Neural progenitor cell (in vitro differentiated cells): ENCODE results near the gene AADACL4. TPM values are rescaled to one million over a fixed set of nuclear protein-coding genes. Genes with fewer than 3 reads are reported as not detected.

Source experiments
- small RNA-seq: library from RNA; depleted of rRNA; stranded (forward); fragments of <200 nt; gene quantifications from one replicate; pipeline ENCODE3, GENCODE V24; 2015
- total RNA-seq: library from RNA; depleted of rRNA; stranded (reverse); fragments of >200 nt; gene quantifications from 2 replicates; pipeline ENCODE4 v1.2.3, GENCODE V29; 2015; ENCODE audit warnings: low replicate concordance

Gene AADACL4
- total RNA-seq, 1 donor from 2014 or later = not detected

Small RNA genes lying within 50 kb of the gene (small RNA-seq; reads per million reads assigned to genes)
- not detected for gene AC244670.1

Other genes with a start within 250 kb of the AADACL4 start
- 2.5 and 4.3 TPM in 2 replicates for gene DHRS3, start 25.9 kb upstream of the AADACL4 start, total RNA-seq
- not detected in 2 replicates for gene AADACL3, start 72.0 kb downstream of the AADACL4 start, total RNA-seq
- not detected in 2 replicates for gene CFAP107, start 102.1 kb downstream of the AADACL4 start, total RNA-seq
- gene PRAMEF12, start 129.7 kb downstream of the AADACL4 start, total RNA-seq = not detected in 2 replicates
- not detected in 2 replicates for gene PRAMEF1, start 147.3 kb downstream of the AADACL4 start, total RNA-seq
- gene PRAMEF11, start 187.3 kb downstream of the AADACL4 start, total RNA-seq = not detected in 2 replicates
- gene HNRNPCL1, start 204.6 kb downstream of the AADACL4 start, total RNA-seq = not detected in 2 replicates
- not detected in 2 replicates for gene PRAMEF2, start 213.0 kb downstream of the AADACL4 start, total RNA-seq
- not detected in 2 replicates for gene PRAMEF4, start 242.1 kb downstream of the AADACL4 start, total RNA-seq